Measurements from ENCODE around the gene CFAP61.
A peak's percentile ranks its signal among the peaks of the same experiment; 100 is the strongest.
"Not testable (repeated sequence)": the region's sequence is repeated elsewhere in the genome, so short reads cannot be mapped to it uniquely, and the experiment has no call there.

CFAP61 gene

GRCh38 chr20:20218106-20218505 is 165.8 kb downstream of the CFAP61 start:
- POLR2A ChIA-PET; H3K9me3 ChIP-seq (ENCODE audit: control insufficient read depth, insufficient read depth, low read depth, low read length); H3K4me3 ChIP-seq (ENCODE audit: low read depth, low read length); H3K27ac ChIP-seq (ENCODE audit: extremely low read depth, low read depth, low read length); CTCF ChIA-PET; H3K36me3 ChIP-seq (ENCODE audit: control insufficient read depth in 2 of 2, insufficient read depth in 1 of 2, low read length in 2 of 2): not testable (repeated sequence)
- peaks cover 18% of the 10 kb centered on the region for H3K4me1 ChIP-seq (ENCODE audit: control insufficient read depth, insufficient read depth, low read length)
- TF ChIP-seq SETDB1 (IDR thresholded peaks at IDR 0.05; ENCODE audit: insufficient read length, low read length) (peak; percentile 69), ZSCAN5A (tag by site-specific recombination; IDR thresholded peaks at IDR 0.05) (0 out of 2 replicates have a peak, but pooled peaks have one; percentile 52)

GRCh38 chr20:20219016-20219415 is 166.7 kb downstream of the CFAP61 start:
- TF ChIP-seq ZNF549 (tag by site-specific recombination; IDR thresholded peaks at IDR 0.05) = peak; percentile 100
- TF ChIP-seq ZNF223 (tag by site-specific recombination; IDR thresholded peaks at IDR 0.05) = no peak
- no peak for TF ChIP-seq ZNF707 (tag by site-specific recombination; IDR thresholded peaks at IDR 0.05)
- CTCF ChIA-PET = interaction anchor here (0.8 kb wide), 1 partner anchor 18 kb away, joined by 4 read pairs; no protein-coding TSS in a partner anchor
- POLR2A ChIA-PET = no interaction called here

GRCh38 chr20:20220134-20220533 is 167.8 kb downstream of the CFAP61 start:
- no peaks in the 10 kb centered on the region for H3K9me3 ChIP-seq (ENCODE audit: control insufficient read depth, insufficient read depth, low read depth, low read length)
- CTCF ChIA-PET = no interaction called here
- peaks cover 12% of the 10 kb centered on the region for H3K4me1 ChIP-seq (ENCODE audit: control insufficient read depth, insufficient read depth, low read length)
- POLR2A ChIA-PET = no interaction called here
- no peak overlapping the region for H3K27ac ChIP-seq (ENCODE audit: extremely low read depth, low read depth, low read length)
- H3K4me3 ChIP-seq (ENCODE audit: low read depth, low read length) = no peak overlapping the region
- H3K36me3 ChIP-seq (ENCODE audit: control insufficient read depth in 2 of 2, insufficient read depth in 1 of 2, low read length in 2 of 2) = no peaks in the 10 kb centered on the region
- no peak for TF ChIP-seq YY2 (tag by site-specific recombination; IDR thresholded peaks at IDR 0.05)
- TF ChIP-seq ZNF211 (tag by site-specific recombination; IDR thresholded peaks at IDR 0.05; ENCODE audit: low read depth) = no peak
- TF ChIP-seq PATZ1 (tag by site-specific recombination; IDR thresholded peaks at IDR 0.05) = no peak
- TF ChIP-seq KLF16 (tag by site-specific recombination; IDR thresholded peaks at IDR 0.05) = no peak
- no peak for TF ChIP-seq KLF8 (tag by site-specific recombination; IDR thresholded peaks at IDR 0.05)
- TF ChIP-seq ZNF37A (tag by site-specific recombination; IDR thresholded peaks at IDR 0.05) = no peak
- TF ChIP-seq ELK4 (IDR thresholded peaks at IDR 0.05; ENCODE audit: borderline replicate concordance, low read depth, low read length) = no peak
- no peak for TF ChIP-seq ZNF518A (tag by site-specific recombination; conservative IDR thresholded peaks at IDR 0.05; ENCODE audit: low read depth)
- no peak for TF ChIP-seq ZNF677 (tag by site-specific recombination; IDR thresholded peaks at IDR 0.05)
- TF ChIP-seq MZF1 (tag by site-specific recombination; IDR thresholded peaks at IDR 0.05; ENCODE audit: borderline replicate concordance) = no peak
- no peak for TF ChIP-seq ZSCAN18 (tag by site-specific recombination; IDR thresholded peaks at IDR 0.05)
- no peak for TF ChIP-seq ZBTB21 (tag by site-specific recombination; IDR thresholded peaks at IDR 0.05)
- no peak for TF ChIP-seq KLF17 (tag by site-specific recombination; IDR thresholded peaks at IDR 0.05)
- no peak for TF ChIP-seq ZNF155 (tag by site-specific recombination; IDR thresholded peaks at IDR 0.05)
- TF ChIP-seq ZNF530 (tag by site-specific recombination; IDR thresholded peaks at IDR 0.05; ENCODE audit: low read depth) = no peak

More at GRCh38 chr20:20219016-20219415, 166.7 kb downstream of the CFAP61 start:
- Histone ChIP-seq H3K4me1 (ENCODE audit: control insufficient read depth, insufficient read depth, low read length) (peaks cover 18% of the 10 kb centered on the region), H3K27ac (ENCODE audit: extremely low read depth, low read depth, low read length) (no peak overlapping the region), H3K9me3 (ENCODE audit: control insufficient read depth, insufficient read depth, low read depth, low read length) (no peaks in the 10 kb centered on the region), H3K4me3 (ENCODE audit: low read depth, low read length) (no peak overlapping the region), H3K36me3 (ENCODE audit: control insufficient read depth in 2 of 2, insufficient read depth in 1 of 2, low read length in 2 of 2) (no peaks in the 10 kb centered on the region)
